ENCODE measurements around the gene CRYBG1.

The CRYBG1 gene

GRCh38 chr6:106460481-106460880 is 100.0 kb downstream of the CRYBG1 start:
- no peak overlapping the region for H3K4me3 ChIP-seq (ENCODE audit: low read depth, low read length)
- TF ChIP-seq CTCF (IDR thresholded peaks at IDR 0.05; ENCODE audit: low read depth, low read length), result no peak

- H3K4me3 ChIP-seq (ENCODE audit: low read depth, low read length), result no peak overlapping the region
- TF ChIP-seq CTCF (IDR thresholded peaks at IDR 0.05; ENCODE audit: low read depth, low read length), result no peak
These were observed 100.6 kb downstream of the CRYBG1 start for GRCh38 chr6:106461084-106461483.

- TF ChIP-seq CTCF (IDR thresholded peaks at IDR 0.05; ENCODE audit: low read depth, low read length), result no peak
These were observed 102.5 kb downstream of the CRYBG1 start for GRCh38 chr6:106462923-106463557.

GRCh38 chr6:106466211-106466610 is 105.7 kb downstream of the CRYBG1 start:
- H3K4me3 ChIP-seq (ENCODE audit: low read depth, low read length), result no peak overlapping the region
- no peak for TF ChIP-seq CTCF (IDR thresholded peaks at IDR 0.05; ENCODE audit: low read depth, low read length)

More at GRCh38 chr6:106462923-106463557, 102.5 kb downstream of the CRYBG1 start:
- H3K4me3 ChIP-seq (ENCODE audit: low read depth, low read length), result no peak overlapping the region

GRCh38 chr6:106468935-106469334 is 108.4 kb downstream of the CRYBG1 start:
- H3K4me3 ChIP-seq (ENCODE audit: low read depth, low read length), result no peak overlapping the region
- no peak for TF ChIP-seq CTCF (IDR thresholded peaks at IDR 0.05; ENCODE audit: low read depth, low read length)

- TF ChIP-seq CTCF (IDR thresholded peaks at IDR 0.05; ENCODE audit: low read depth, low read length), result no peak
- H3K4me3 ChIP-seq (ENCODE audit: low read depth, low read length), result no peak overlapping the region
These were observed 109.4 kb downstream of the CRYBG1 start for GRCh38 chr6:106469882-106470281.

- H3K4me3 ChIP-seq (ENCODE audit: low read depth, low read length), result no peak overlapping the region
These were observed 109.8 kb downstream of the CRYBG1 start for GRCh38 chr6:106470316-106470715.

More at GRCh38 chr6:106470316-106470715, 109.8 kb downstream of the CRYBG1 start:
- TF ChIP-seq CTCF (IDR thresholded peaks at IDR 0.05; ENCODE audit: low read depth, low read length), result no peak

Measured in WI38 (cell line).